Neural progenitor cell (in vitro differentiated cells): ENCODE results near the gene DLG4. TPM values are rescaled to one million over a fixed set of nuclear protein-coding genes. Genes with fewer than 3 reads are reported as not detected.

Source experiments
- DNase-seq: peaks from one replicate; pipeline ENCODE4 v3.0.0-alpha.2; 2016; ENCODE audit warnings: low spot score
- H2AFZ ChIP-seq: fragments of 200-600 bp; sonication (generic); replicated peaks from 2 replicates; pipeline ENCODE4 v1.6.1; 2016; ENCODE audit warnings: antibody characterized with exemption
- H3F3A ChIP-seq: fragments of 200-600 bp; sonication (generic); 2 replicates; pipeline ENCODE4 v1.6.1; 2016; ENCODE audit warnings: antibody characterized with exemption, low read depth
- H3K27ac ChIP-seq: fragments of 200-600 bp; sonication (generic); 2 replicates; pipeline ENCODE4 v1.5.1; 2016; ENCODE audit warnings: mild to moderate bottlenecking
- H3K27me3 ChIP-seq: fragments of 200-600 bp; sonication (generic); 2 replicates; pipeline ENCODE4 v1.6.1; 2016; ENCODE audit warnings: mild to moderate bottlenecking, moderate library complexity
- H3K36me3 ChIP-seq: fragments of 200-600 bp; sonication (generic); 2 replicates; pipeline ENCODE4 v1.5.1; 2016
- H3K4me1 ChIP-seq: fragments of 200-600 bp; sonication (generic); 2 replicates; pipeline ENCODE4 v1.6.1; 2016; ENCODE audit warnings: mixed run types
- H3K4me2 ChIP-seq: fragments of 200-600 bp; sonication (generic); 2 replicates; pipeline ENCODE4 v1.6.1; 2016
- H3K4me3 ChIP-seq: fragments of 200-600 bp; sonication (generic); 2 replicates; pipeline ENCODE4 v1.5.1; 2016
- H3K79me2 ChIP-seq: fragments of 200-600 bp; sonication (generic); 2 replicates; pipeline ENCODE4 v1.6.1; 2016; ENCODE audit warnings: low read depth
- H3K9ac ChIP-seq: fragments of 200-600 bp; sonication (generic); 2 replicates; pipeline ENCODE4 v1.6.1; 2016
- H3K9me3 ChIP-seq: fragments of 200-600 bp; sonication (generic); 2 replicates; pipeline ENCODE4 v1.5.1; 2016; ENCODE audit warnings: low read depth
- H4K20me1 ChIP-seq: fragments of 200-600 bp; sonication (generic); 2 replicates; pipeline ENCODE4 v1.6.1; 2016; ENCODE audit warnings: low read depth
- H3K27ac Mint-ChIP-seq: 3 replicates; pipeline ENCODE4 v1.8.0; 2021; ENCODE audit warnings: mixed read lengths
- H3K27me3 Mint-ChIP-seq: 2 replicates; pipeline ENCODE4 v1.8.0; 2022; ENCODE audit warnings: low read depth, mild to moderate bottlenecking, inconsistent platforms, moderate library complexity, mixed read lengths; ENCODE audit not compliant: insufficient read depth
- H3K36me3 Mint-ChIP-seq: 3 replicates; pipeline ENCODE4 v1.8.0; 2021; ENCODE audit warnings: mixed read lengths
- H3K4me1 Mint-ChIP-seq: 3 replicates; pipeline ENCODE4 v1.8.0; 2021; ENCODE audit warnings: mixed read lengths
- H3K4me3 Mint-ChIP-seq: 3 replicates; pipeline ENCODE4 v1.8.0; 2021; ENCODE audit warnings: mild to moderate bottlenecking, moderate library complexity, mixed read lengths
- H3K9me3 Mint-ChIP-seq: 3 replicates; pipeline ENCODE4 v1.8.0; 2020; ENCODE audit warnings: mixed read lengths
- CTCF ChIP-seq: fragments of 200-600 bp; sonication (generic); IDR thresholded peaks from 2 replicates; pipeline ENCODE4 v1.5.1; 2017; ENCODE audit warnings: antibody characterized with exemption, mild to moderate bottlenecking
- EZH2 ChIP-seq: fragments of 200-600 bp; sonication (generic); IDR thresholded peaks from 2 replicates; pipeline ENCODE4 v1.6.1; 2017; ENCODE audit warnings: antibody characterized with exemption, mild to moderate bottlenecking, moderate library complexity
- EZH2phosphoT487 ChIP-seq: fragments of 200-600 bp; sonication (generic); IDR thresholded peaks from 2 replicates; pipeline ENCODE4 v1.6.1; 2017; ENCODE audit warnings: antibody characterized with exemption
- total RNA-seq: library from RNA; depleted of rRNA; stranded (reverse); fragments of >200 nt; gene quantifications from 2 replicates; pipeline ENCODE4 v1.2.3, GENCODE V29; 2015; ENCODE audit warnings: low replicate concordance

The DLG4 gene
- total RNA-seq, 1 donor from 2014 or later, result 23.5 TPM

GRCh38 chr17:7177191-7177953, 42.3 kb downstream of the DLG4 start:
- peak; percentile 92 for DNase-seq
- Histone ChIP-seq H3K36me3 (no peaks in the 10 kb centered on the region), H3K9ac (no peak overlapping the region), H2AFZ (peak overlapping the region; percentile 99), H3K4me2 (peak overlapping the region; percentile 96), H3K4me1 (peaks cover 11% of the 10 kb centered on the region), H3K79me2 (no peaks in the 10 kb centered on the region), H3K27me3 (peaks cover 57% of the 10 kb centered on the region), H3K4me3 (peak overlapping the region; percentile 65), H4K20me1 (no peaks in the 10 kb centered on the region), H3K9me3 (no peaks in the 10 kb centered on the region), H3F3A (peaks cover 27% of the 10 kb centered on the region), H3K27ac (no peak overlapping the region)
- Mint-ChIP-seq H3K9me3 (no peaks in the 10 kb centered on the region), H3K27ac (peak overlapping the region; percentile 80), H3K36me3 (peaks cover 3% of the 10 kb centered on the region), H3K4me3 (no peak overlapping the region), H3K4me1 (peaks cover 23% of the 10 kb centered on the region), H3K27me3 (peaks cover 3% of the 10 kb centered on the region)
- peak; percentile 32 for TF ChIP-seq EZH2
- no peak for TF ChIP-seq EZH2phosphoT487
- TF ChIP-seq CTCF, result peak; percentile 83

- peak overlapping the region; percentile 96 for H3K4me2 ChIP-seq
- H3K36me3 Mint-ChIP-seq, result peaks cover 3% of the 10 kb centered on the region
- H3K9me3 ChIP-seq, result no peaks in the 10 kb centered on the region
- no peaks in the 10 kb centered on the region for H3K9me3 Mint-ChIP-seq
- peaks cover 57% of the 10 kb centered on the region for H3K27me3 ChIP-seq
- no peak overlapping the region for H3K27ac Mint-ChIP-seq
- H3F3A ChIP-seq, result peaks cover 27% of the 10 kb centered on the region
- no peaks in the 10 kb centered on the region for H3K36me3 ChIP-seq
- peak; percentile 18 for TF ChIP-seq EZH2phosphoT487
- TF ChIP-seq EZH2, result no peak
- H3K27me3 Mint-ChIP-seq, result peaks cover 3% of the 10 kb centered on the region
- H4K20me1 ChIP-seq, result no peaks in the 10 kb centered on the region
- H3K79me2 ChIP-seq, result no peaks in the 10 kb centered on the region
- H3K4me1 Mint-ChIP-seq, result peaks cover 23% of the 10 kb centered on the region
- DNase-seq, result peak; percentile 60
- H3K4me1 ChIP-seq, result peaks cover 11% of the 10 kb centered on the region
- H2AFZ ChIP-seq, result peak overlapping the region; percentile 99
- no peak overlapping the region for H3K27ac ChIP-seq
- H3K9ac ChIP-seq, result no peak overlapping the region
- peak overlapping the region; percentile 65 for H3K4me3 ChIP-seq
- H3K4me3 Mint-ChIP-seq, result no peak overlapping the region
Observed at GRCh38 chr17:7176841-7177190, 42.8 kb downstream of the DLG4 start.

- peaks cover 2% of the 10 kb centered on the region for H3K27me3 Mint-ChIP-seq
- peak overlapping the region; percentile 65 for H3K4me3 ChIP-seq
- H2AFZ ChIP-seq, result peak overlapping the region; percentile 99
- no peaks in the 10 kb centered on the region for H3K9me3 Mint-ChIP-seq
- H3F3A ChIP-seq, result peaks cover 27% of the 10 kb centered on the region
- no peaks in the 10 kb centered on the region for H3K79me2 ChIP-seq
- peaks cover 57% of the 10 kb centered on the region for H3K27me3 ChIP-seq
- H3K4me1 Mint-ChIP-seq, result peaks cover 23% of the 10 kb centered on the region
- peak overlapping the region; percentile 96 for H3K4me2 ChIP-seq
- H3K27ac ChIP-seq, result no peak overlapping the region
- H3K36me3 Mint-ChIP-seq, result peaks cover 3% of the 10 kb centered on the region
- no peak for DNase-seq
- no peaks in the 10 kb centered on the region for H4K20me1 ChIP-seq
- no peak overlapping the region for H3K27ac Mint-ChIP-seq
- H3K4me1 ChIP-seq, result peaks cover 11% of the 10 kb centered on the region
- no peak overlapping the region for H3K4me3 Mint-ChIP-seq
- H3K9me3 ChIP-seq, result no peaks in the 10 kb centered on the region
- no peak overlapping the region for H3K9ac ChIP-seq
- H3K36me3 ChIP-seq, result no peaks in the 10 kb centered on the region
- TF ChIP-seq EZH2phosphoT487 (no peak), CTCF (no peak), EZH2 (peak; percentile 5)
Observed at GRCh38 chr17:7176107-7176840, 43.4 kb downstream of the DLG4 start.

GRCh38 chr17:7175330-7175733, 44.3 kb downstream of the DLG4 start:
- Histone ChIP-seq H3F3A (peaks cover 27% of the 10 kb centered on the region), H3K4me2 (no peak overlapping the region), H3K9me3 (no peaks in the 10 kb centered on the region), H3K27me3 (peaks cover 57% of the 10 kb centered on the region), H4K20me1 (no peaks in the 10 kb centered on the region), H3K27ac (no peak overlapping the region), H3K4me1 (peaks cover 11% of the 10 kb centered on the region), H3K79me2 (no peaks in the 10 kb centered on the region), H3K4me3 (no peak overlapping the region), H3K9ac (no peak overlapping the region), H2AFZ (no peak overlapping the region), H3K36me3 (no peaks in the 10 kb centered on the region)
- peaks cover 23% of the 10 kb centered on the region for H3K4me1 Mint-ChIP-seq
- peaks cover 6% of the 10 kb centered on the region for H3K36me3 Mint-ChIP-seq
- DNase-seq, result no peak
- peaks cover 2% of the 10 kb centered on the region for H3K27me3 Mint-ChIP-seq
- TF ChIP-seq EZH2phosphoT487, result no peak
- no peak for TF ChIP-seq CTCF
- TF ChIP-seq EZH2, result no peak
- no peak overlapping the region for H3K27ac Mint-ChIP-seq
- H3K4me3 Mint-ChIP-seq, result no peak overlapping the region
- H3K9me3 Mint-ChIP-seq, result peaks cover 3% of the 10 kb centered on the region
